ENCODE data around the gene GCSAM.

DNA sequence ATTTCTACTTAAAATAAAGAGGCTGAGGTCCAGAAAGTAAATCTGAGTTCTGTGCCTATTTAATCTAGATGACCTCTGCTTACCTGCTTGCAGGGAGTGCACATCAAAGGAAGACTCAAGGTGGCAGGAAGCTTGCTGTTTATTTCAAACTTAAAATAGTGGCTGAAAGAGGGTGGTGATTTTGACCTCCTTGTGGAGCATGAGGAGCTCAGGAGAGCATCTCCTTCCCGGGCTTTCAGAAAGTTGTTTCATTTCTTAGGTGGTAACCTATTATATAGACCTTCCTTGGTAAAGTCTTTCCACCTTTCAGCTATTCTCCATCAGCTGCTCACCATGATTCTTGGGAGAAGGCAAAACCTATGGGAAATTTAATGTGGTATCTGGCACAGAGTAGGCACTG is 494 bp downstream of the GCSAM start:
- TF ChIP-seq EZH2phosphoT487 (IDR thresholded peaks at IDR 0.05; ENCODE audit: unreplicated experiment), result no peak
- TF ChIP-seq, protein P1, sequence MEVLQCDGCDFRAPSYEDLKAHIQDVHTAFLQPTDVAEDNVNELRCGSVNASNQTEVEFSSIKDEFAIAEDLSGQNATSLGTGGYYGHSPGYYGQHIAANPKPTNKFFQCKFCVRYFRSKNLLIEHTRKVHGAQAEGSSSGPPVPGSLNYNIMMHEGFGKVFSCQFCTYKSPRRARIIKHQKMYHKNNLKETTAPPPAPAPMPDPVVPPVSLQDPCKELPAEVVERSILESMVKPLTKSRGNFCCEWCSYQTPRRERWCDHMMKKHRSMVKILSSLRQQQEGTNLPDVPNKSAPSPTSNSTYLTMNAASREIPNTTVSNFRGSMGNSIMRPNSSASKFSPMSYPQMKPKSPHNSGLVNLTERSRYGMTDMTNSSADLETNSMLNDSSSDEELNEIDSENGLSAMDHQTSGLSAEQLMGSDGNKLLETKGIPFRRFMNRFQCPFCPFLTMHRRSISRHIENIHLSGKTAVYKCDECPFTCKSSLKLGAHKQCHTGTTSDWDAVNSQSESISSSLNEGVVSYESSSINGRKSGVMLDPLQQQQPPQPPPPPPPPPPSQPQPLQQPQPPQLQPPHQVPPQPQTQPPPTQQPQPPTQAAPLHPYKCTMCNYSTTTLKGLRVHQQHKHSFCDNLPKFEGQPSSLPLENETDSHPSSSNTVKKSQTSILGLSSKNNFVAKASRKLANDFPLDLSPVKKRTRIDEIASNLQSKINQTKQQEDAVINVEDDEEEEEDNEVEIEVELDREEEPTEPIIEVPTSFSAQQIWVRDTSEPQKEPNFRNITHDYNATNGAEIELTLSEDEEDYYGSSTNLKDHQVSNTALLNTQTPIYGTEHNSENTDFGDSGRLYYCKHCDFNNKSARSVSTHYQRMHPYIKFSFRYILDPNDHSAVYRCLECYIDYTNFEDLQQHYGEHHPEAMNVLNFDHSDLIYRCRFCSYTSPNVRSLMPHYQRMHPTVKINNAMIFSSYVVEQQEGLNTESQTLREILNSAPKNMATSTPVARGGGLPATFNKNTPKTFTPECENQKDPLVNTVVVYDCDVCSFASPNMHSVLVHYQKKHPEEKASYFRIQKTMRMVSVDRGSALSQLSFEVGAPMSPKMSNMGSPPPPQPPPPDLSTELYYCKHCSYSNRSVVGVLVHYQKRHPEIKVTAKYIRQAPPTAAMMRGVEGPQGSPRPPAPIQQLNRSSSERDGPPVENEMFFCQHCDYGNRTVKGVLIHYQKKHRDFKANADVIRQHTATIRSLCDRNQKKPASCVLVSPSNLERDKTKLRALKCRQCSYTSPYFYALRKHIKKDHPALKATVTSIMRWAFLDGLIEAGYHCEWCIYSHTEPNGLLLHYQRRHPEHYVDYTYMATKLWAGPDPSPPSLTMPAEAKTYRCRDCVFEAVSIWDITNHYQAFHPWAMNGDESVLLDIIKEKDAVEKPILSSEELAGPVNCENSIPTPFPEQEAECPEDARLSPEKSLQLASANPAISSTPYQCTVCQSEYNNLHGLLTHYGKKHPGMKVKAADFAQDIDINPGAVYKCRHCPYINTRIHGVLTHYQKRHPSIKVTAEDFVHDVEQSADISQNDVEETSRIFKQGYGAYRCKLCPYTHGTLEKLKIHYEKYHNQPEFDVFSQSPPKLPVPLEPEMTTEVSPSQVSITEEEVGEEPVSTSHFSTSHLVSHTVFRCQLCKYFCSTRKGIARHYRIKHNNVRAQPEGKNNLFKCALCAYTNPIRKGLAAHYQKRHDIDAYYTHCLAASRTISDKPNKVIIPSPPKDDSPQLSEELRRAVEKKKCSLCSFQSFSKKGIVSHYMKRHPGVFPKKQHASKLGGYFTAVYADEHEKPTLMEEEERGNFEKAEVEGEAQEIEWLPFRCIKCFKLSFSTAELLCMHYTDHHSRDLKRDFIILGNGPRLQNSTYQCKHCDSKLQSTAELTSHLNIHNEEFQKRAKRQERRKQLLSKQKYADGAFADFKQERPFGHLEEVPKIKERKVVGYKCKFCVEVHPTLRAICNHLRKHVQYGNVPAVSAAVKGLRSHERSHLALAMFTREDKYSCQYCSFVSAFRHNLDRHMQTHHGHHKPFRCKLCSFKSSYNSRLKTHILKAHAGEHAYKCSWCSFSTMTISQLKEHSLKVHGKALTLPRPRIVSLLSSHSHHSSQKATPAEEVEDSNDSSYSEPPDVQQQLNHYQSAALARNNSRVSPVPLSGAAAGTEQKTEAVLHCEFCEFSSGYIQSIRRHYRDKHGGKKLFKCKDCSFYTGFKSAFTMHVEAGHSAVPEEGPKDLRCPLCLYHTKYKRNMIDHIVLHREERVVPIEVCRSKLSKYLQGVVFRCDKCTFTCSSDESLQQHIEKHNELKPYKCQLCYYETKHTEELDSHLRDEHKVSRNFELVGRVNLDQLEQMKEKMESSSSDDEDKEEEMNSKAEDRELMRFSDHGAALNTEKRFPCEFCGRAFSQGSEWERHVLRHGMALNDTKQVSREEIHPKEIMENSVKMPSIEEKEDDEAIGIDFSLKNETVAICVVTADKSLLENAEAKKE (CRISPR knock-in tag; IDR thresholded peaks at IDR 0.05), result no peak
- TF ChIP-seq CREB1 (CRISPR knock-in tag; IDR thresholded peaks at IDR 0.05; ENCODE audit: low read depth), result no peak
- TF ChIP-seq, protein P2, sequence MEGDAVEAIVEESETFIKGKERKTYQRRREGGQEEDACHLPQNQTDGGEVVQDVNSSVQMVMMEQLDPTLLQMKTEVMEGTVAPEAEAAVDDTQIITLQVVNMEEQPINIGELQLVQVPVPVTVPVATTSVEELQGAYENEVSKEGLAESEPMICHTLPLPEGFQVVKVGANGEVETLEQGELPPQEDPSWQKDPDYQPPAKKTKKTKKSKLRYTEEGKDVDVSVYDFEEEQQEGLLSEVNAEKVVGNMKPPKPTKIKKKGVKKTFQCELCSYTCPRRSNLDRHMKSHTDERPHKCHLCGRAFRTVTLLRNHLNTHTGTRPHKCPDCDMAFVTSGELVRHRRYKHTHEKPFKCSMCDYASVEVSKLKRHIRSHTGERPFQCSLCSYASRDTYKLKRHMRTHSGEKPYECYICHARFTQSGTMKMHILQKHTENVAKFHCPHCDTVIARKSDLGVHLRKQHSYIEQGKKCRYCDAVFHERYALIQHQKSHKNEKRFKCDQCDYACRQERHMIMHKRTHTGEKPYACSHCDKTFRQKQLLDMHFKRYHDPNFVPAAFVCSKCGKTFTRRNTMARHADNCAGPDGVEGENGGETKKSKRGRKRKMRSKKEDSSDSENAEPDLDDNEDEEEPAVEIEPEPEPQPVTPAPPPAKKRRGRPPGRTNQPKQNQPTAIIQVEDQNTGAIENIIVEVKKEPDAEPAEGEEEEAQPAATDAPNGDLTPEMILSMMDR (conservative IDR thresholded peaks at IDR 0.05; ENCODE audit: low read depth in 2 of 2), result no peak
- TF ChIP-seq, protein P3, sequence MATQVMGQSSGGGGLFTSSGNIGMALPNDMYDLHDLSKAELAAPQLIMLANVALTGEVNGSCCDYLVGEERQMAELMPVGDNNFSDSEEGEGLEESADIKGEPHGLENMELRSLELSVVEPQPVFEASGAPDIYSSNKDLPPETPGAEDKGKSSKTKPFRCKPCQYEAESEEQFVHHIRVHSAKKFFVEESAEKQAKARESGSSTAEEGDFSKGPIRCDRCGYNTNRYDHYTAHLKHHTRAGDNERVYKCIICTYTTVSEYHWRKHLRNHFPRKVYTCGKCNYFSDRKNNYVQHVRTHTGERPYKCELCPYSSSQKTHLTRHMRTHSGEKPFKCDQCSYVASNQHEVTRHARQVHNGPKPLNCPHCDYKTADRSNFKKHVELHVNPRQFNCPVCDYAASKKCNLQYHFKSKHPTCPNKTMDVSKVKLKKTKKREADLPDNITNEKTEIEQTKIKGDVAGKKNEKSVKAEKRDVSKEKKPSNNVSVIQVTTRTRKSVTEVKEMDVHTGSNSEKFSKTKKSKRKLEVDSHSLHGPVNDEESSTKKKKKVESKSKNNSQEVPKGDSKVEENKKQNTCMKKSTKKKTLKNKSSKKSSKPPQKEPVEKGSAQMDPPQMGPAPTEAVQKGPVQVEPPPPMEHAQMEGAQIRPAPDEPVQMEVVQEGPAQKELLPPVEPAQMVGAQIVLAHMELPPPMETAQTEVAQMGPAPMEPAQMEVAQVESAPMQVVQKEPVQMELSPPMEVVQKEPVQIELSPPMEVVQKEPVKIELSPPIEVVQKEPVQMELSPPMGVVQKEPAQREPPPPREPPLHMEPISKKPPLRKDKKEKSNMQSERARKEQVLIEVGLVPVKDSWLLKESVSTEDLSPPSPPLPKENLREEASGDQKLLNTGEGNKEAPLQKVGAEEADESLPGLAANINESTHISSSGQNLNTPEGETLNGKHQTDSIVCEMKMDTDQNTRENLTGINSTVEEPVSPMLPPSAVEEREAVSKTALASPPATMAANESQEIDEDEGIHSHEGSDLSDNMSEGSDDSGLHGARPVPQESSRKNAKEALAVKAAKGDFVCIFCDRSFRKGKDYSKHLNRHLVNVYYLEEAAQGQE (IDR thresholded peaks at IDR 0.05; ENCODE audit: unreplicated experiment), result no peak
- TF ChIP-seq EZH2 (IDR thresholded peaks at IDR 0.05; ENCODE audit: low read depth, unreplicated experiment), result no peak
- no peak for TF ChIP-seq NANOG (IDR thresholded peaks at IDR 0.05; ENCODE audit: borderline replicate concordance)
- no peak for TF ChIP-seq POLR2AphosphoS5 (IDR thresholded peaks at IDR 0.05; ENCODE audit: low read depth)
- TF ChIP-seq STAT1 (IDR thresholded peaks at IDR 0.05; ENCODE audit: unreplicated experiment), result no peak
- TF ChIP-seq, protein P4, sequence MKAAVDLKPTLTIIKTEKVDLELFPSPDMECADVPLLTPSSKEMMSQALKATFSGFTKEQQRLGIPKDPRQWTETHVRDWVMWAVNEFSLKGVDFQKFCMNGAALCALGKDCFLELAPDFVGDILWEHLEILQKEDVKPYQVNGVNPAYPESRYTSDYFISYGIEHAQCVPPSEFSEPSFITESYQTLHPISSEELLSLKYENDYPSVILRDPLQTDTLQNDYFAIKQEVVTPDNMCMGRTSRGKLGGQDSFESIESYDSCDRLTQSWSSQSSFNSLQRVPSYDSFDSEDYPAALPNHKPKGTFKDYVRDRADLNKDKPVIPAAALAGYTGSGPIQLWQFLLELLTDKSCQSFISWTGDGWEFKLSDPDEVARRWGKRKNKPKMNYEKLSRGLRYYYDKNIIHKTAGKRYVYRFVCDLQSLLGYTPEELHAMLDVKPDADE (IDR thresholded peaks at IDR 0.05), result no peak
- no peak for TF ChIP-seq JUNB (IDR thresholded peaks at IDR 0.05; ENCODE audit: unreplicated experiment)
- no peak for TF ChIP-seq ZNF331 (CRISPR knock-in tag; IDR thresholded peaks at IDR 0.05; ENCODE audit: low read depth)

Data from GM23338 (cell line).